ENCODE results near the gene SIX4.
"Not testable (repeated sequence)": the region's sequence is repeated elsewhere in the genome, so short reads cannot be mapped to it uniquely, and the experiment has no call there.

Gene SIX4

DNA sequence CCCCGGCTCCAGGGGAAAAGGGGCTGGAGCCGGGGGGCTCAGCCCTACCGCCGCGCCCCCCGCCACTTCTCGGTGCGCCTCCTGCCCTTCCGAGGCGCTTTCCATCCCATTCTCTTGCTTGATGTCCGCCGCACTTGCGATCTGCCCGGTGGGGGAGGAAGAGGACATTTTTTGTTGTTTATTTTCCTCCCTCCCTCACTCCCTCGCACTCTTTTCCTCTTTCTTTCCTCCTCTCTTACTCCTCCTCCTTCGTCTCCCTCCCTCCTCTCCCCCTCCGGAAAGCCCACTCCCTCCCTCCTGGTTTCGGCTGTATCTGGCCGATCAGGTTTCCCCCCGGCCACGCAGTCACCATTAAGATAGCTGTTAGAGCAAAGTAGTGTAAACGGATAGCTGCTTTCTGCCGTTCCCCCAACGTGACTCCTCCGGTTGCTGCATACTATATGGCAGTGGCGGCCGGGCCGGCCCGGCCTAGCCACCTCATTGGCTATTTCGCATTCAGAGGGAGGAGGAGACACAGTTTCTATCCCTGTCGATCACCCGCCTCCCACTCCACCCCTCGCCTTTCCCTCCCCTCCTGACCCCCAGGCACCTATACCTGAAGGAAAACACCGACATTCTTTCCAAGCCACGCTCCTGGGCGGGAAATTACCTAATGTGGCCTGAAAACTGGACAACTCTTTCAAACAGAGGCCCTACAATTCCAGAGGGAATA, at the start of gene SIX4:
Gene SIX4 (minus strand): TSS at position 445 of the 712 bp plus-strand sequence. CDS start 277 bp downstream, at position 168.
- DNase-seq, result peak; percentile 86

DNA sequence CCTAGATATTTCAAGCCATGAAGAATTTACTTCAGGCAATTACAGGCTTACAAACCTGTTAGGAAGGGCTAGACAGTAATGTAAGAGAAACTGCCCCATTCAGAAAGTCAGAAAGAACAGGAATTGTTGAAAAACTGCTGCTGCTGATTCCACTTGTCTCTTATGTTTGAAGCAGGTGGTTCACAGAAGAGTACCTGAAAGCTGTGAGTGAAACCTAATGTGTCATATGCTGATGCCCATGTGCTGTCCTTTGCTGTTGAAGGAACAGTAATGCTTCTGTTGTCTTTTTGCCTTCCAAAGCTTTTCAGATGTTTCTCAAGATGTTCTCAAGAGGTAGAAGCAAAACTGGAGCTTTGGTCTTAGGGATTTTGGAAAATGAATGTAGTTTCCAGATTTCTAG, 49.4 kb upstream of the SIX4 start:
- no peak for DNase-seq

DNA sequence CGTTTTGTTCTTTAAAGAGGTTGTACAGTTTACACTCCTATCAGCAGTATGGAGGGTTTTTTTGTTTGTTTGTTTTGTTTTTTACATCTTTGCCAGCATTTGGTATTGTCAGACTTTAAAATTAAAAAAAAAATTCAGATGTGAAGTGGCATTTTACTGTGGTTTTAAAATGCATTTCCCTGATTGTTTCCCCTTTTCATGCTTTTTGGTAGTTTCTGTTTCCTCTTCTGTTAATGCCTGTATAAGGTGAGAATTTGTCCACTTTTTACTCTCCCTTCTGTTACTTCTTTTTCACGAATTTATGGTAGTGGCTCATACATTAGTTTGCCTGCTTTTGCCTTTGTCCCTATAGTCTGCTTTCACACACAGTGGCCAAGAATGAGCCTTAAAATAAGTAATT, 47.0 kb upstream of the SIX4 start:
- no peak for DNase-seq

DNA sequence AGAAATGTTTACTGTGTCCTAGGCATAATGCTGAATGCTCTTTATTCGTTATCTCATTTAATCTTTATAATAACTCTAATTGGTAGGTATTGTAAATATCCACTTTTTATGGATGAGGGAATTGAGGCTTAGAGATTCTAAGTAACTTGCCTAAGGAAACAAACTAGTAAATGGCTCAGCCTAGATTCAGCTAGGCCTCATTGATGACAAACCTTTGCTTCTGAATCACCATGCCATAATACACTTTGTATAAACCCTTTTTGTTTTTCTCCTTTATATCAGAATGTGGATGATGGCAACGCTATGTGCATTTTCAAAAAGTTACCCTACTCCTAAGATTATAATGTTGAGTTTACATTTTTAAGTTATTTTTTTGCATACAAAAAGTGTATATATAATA, 44.5 kb upstream of the SIX4 start:
- no peak for DNase-seq

DNA sequence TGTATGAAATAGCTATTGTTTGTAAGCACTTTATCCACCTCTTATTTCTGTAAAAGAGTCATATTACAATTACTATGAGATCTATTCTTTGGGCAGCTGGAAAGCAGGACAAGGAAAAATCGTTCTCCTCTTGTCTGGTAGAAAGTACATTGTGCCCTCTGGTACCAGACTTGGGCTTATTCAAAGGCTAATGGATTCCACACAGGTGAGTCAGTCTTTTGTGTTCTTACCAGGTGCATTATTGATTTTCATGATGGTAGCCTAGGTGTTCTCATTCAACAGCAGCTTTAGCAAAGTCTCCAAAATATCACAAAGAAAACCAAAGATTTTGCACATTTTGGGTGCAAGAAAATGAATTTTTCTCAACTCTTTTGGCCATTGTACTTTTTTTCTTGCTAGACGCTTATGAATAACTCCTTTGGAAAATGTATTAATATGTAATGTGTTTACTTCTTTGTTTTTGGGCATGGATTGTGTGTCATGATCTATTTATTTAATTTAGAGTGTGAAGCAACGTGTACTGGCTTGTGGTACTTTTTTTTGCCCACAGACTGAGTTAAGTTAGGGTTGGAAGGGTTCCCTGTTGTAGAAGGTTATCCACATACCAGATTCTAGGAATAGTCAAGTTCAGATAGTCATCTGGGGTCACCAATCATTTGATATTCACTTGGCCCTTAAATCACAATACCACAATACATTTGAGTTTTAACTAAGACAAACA, 36.7 kb upstream of the SIX4 start:
- no peak for DNase-seq

DNA sequence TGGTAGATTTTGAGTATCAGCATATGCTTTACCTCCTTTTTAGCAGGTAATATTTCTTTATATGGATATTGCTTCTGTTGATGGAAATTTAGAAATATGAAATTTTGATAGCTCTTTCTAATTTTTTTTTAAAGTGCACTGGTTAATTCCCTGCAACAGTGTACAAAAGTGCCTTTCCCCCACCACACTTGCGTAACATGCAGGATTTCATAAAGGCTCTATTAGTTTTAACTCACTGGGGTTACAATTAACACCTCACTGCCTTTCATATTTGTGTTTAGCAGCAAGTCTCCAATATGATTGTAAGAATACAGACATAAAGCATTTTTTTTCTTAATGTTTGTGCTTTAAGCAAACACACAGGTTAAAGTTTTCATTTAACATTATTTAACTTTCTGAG, 36.1 kb upstream of the SIX4 start:
- no peak for DNase-seq

DNA sequence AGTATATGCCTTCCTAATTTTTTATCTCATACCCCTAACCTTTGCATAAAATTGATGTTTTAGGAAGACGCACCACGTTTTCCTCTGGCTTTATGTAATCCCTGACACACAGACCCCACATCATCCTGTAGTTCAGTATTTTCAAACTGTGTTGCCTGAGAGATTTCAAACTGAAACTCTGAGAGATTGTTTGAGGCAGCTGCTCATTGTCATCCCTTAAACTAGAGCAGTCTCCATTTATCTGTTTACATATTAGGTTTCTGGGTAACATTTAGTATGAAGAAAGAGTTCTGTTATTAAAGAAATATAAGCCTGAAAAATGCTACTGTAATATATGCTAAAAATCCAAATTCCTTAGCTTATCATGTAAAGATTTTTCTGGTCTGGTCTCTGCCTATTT, 34.7 kb upstream of the SIX4 start:
- peak; percentile 10 for DNase-seq

DNA sequence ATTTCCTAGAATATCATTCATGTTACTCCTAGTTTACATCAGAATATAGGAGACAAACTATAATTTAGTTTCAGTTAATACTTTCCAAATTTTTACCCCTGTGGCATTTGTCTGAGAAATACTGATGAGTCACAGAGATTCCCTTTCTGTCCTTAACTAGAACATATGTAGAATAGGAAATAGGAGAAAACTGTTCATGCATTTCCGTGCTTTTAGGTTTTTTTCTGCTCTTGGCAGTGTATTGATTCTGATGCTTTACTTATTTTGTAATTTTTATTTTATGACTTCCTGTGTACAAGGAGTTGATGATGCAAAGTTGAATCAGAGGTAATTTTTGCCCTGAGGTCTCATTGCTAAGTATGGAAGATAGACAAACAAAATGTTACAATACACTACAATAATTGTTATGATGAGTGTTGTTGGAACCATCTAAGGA, 33.4 kb upstream of the SIX4 start:
- no peak for DNase-seq

DNA sequence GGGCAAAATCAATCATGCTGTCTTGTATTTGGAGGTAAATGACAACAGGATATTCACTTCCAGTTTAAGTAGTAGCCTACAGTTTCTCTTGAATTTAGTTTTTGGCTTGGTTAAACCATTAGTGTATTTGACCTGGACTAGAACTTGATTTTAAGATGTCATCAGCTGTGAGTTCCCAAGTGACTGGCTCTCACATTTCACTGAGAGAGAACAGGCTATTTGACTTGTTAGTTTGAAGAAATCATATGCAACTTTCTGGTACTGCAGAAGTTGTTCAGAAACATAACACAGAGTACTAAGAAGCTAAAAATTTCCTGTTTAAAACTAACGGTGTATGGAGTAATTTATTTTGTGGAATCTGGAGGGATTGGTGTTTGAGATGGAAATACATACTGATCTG, 32.7 kb upstream of the SIX4 start:
- DNase-seq, result no peak

DNA sequence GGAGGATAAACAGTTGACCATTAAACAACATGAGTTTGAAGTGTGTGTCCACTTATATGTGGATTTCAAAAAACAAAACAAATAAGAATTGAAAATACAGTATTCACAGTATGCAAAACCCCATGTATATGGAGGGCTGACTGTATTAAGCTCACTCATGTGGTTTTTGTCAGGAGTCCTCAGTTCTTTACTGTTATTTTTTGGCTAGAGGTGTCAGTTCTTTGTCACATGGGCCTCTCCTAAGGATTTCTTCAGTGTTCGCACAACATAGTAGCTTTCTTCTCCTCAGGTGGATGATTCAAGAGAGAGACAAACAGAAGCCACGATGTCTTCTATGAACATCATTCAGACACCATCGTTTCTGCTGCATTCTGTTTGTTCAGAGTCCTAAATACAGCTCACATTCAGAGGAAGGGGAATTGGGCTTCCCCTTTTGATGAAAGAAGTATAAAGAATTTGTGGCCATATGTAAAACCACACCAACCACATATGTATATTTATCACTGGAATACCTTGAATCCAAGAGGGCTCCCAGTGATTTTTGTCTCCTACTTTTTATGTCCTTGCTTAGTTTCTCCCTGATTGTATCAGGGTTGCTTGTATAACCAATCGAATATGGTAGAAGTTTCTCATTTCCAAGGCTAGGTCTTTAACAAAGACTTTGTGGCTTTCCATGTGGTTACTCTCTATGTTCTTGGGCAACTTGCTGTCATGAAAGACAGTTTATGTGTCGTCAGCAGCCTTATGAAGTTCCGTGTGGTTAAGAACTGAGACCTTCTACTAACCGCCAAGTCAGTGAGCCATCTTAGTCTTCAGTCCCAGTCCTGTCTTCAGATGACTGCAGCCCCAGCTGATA, 29.3 kb upstream of the SIX4 start:
- DNase-seq, result no peak

DNA sequence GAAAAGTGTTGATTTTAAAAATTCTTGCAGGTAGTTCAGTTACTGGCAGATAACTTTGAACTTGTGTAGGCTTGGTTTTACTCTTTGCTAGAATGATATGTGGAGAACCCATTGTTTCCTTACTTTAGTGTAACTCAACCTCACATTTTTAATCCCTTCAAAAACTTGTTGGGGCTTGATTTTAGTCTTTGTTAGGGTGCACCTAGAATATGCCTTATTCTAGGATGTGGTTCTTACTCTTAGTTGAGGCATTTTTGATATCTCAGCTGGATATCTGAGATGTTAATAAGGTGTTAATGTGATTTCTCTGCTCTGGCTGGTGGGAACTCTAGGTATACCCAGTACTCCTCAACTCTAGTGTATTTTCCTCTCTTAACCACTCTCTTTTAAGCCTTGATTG, 20.4 kb upstream of the SIX4 start:
- no peak for DNase-seq

DNA sequence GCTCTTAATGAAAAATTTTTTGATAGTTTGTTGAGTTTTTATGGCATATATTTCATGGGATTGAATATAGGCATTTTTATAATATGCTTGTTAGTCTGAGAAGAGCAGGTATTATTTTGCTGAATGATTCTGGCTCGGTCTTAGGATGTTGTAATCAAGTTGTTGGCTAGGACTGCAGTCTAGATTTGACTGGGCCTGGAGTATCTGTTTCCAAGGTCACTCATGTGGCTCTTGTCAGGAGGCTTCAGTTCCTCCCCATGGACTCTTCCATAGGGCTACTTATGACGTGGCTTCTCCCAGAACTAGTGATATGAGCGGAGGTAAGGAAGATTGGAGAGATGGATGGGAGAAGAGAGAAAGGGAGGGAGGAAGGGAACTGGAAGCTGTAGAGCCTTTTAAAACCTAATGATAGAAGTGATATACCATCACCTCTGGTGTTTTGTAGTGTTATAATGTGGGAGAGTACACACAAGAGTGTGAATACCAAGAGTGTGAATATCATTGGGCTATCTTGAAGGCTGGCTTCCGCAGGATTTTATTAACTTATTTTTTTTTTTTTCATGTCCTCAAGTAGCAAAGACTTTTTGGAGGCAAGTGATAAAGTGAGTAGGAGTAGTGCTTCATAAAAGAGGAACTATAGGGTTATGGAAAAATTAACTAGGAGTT, 14.8 kb upstream of the SIX4 start:
- no peak for DNase-seq

DNA sequence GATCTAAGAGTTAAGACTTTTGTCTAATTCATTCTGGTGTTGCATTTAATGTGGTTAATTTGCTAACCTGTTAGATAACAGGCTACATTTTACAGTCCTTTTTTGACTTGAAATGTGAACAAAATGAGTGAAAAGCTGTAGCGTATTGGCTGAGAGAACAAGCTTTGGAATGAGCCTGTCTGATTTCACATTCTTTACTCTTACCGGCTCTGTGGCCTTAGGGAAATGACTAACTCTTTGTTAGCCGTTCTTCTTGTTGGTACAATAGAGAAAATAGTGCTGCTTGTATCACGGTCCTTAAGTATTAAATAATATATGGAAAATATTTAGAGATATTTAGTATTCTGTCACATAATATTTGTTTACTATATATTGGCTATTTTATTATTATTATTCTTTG, 12.3 kb upstream of the SIX4 start:
- no peak for DNase-seq

DNA sequence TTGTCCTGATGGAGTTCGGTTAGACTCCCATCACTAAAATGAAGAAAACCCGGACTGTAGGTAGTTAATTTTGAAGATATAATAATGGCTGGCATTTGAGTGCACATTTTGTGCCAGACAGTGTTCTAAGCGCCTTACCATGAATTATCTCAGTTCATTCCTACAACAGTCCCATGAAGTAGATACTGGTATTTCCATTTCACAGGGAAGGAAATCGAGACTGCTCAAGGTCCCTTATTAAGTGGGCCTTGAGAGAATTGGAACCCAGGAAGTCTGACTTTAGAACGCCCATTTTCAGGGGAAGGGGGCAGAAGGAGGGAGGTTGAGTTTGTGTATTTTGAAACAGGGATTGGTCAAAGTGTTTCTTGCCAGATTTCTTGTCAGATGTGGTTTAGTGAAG, 11.3 kb upstream of the SIX4 start:
- no peak for DNase-seq

DNA sequence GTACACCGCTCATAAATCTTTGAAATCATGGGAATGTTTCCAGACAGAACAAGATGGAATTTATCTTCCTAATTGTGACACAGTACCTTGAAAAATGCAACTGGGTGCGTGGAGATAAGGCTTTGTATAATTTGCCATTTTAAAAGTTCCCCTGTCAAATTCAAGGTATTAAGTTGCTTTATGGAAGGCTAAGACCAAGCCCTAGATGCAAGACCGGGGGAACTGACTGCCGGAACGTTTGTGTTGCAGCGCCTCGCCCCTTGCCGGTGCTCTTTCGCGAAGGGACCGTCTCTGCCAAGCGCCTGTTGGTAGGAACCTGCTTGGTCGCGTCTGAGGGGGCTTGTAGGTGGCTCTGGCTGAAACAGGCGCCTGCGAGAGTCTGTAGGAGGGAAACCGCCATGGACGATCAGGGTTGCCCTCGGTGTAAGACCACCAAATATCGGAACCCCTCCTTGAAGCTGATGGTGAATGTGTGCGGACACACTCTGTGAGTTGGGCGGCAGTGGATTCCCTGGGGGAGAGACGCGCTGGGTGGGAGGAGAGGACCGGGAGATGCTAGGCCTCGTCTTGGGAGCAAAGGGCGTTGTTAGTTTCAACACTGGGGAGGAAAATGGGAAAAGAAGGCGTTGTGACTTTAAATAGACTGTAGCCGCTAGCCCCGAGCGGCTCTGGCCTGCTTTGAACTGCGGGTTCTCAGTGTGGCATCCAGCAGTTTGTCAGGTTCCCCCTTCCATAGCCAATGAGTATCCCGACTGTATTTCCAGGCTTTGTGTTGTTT, 10.5 kb upstream of the SIX4 start, which contains the start of gene MNAT1:
Gene MNAT1 (plus strand): TSS at position 297 of the 778 bp plus-strand sequence. CDS start 102 bp downstream, at position 399.
- peak; percentile 87 for DNase-seq

DNA sequence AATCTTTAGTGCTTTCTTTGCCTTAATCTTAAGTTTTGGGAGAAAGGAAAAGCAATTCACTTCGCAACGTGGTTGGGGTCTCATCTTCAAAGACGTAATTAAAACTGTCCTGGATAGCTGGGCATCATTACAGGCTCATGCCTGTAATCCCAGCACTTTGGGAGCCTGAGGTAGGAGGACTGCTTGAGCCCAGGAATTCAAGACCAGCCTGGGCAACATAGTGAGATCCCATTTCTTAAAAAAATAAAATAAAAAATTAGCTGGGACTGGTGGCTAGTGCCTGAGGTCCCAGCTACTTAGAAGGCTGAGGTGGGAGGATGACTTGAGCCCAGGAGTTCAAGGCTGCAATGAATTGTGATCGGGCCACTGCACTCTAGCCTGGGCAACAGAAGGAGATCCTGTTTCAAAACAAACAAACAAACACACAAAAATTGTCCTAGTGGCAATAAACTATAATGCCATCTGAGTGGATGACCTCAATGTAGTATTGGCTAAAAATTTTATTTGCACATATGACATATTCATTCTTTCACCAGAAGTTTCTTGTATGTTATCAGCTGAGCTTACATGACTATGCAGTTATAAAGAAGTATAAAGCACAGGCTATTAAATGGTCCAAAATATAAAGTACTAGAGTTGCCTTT, 8.8 kb upstream of the SIX4 start:
- DNase-seq, result no peak

DNA sequence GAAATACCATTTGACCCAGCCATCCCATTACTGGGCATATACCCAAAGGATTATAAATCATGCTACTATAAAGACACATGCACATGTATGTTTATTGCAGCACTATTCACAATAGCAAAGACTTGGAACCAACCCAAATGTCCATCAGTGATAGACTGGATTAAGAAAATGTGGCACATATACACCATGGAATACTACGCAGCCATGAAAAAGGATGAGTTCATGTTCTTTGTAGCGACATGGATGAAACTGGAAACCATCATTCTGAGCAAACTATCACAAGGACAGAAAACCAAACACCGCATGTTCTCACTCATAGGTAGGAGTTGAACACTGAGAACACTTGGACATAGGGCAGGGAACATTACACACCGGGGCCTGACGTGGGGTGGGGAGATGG, 7.1 kb upstream of the SIX4 start:
- not testable (repeated sequence) for DNase-seq

DNA sequence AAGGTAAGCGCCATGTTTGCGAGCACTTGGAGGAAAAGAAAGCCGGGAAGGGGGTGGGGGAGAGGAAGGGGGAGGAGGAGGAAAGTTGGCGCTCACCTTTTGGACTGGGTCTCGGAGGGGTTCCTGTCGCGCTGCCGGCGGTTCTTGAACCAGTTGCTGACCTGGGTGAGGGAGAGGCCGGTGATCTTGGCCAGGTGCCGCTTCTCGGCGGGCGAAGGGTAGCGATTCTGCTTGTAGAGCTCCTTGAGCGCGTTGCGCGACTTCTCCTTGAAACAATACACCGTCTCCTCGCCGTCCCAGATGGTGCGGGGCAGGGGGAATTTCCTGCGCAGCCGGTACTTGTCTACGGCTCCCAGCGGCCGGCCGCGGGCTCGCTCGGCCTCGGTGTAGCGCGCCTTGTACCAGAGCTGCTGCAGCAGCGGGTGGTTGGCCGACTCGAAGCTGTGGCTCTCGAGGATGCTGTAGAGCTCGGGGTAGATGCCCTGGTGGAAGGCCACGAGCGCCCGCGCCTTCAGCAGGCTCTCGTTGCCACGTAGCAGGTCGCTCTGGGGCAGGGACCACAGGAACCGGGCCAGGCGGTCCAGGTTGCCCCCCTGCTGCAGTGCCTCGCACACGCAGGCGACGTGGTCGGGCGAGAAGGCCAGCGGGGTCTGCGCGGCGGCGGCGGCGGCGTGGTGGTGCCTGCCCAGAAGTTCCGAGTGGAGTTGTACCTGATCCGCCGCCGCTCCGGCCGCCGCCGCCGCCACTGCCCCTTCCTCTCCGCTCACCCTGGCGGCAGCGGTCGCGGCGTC, 840 bp downstream of the SIX4 start:
- DNase-seq, result peak; percentile 52

DNA sequence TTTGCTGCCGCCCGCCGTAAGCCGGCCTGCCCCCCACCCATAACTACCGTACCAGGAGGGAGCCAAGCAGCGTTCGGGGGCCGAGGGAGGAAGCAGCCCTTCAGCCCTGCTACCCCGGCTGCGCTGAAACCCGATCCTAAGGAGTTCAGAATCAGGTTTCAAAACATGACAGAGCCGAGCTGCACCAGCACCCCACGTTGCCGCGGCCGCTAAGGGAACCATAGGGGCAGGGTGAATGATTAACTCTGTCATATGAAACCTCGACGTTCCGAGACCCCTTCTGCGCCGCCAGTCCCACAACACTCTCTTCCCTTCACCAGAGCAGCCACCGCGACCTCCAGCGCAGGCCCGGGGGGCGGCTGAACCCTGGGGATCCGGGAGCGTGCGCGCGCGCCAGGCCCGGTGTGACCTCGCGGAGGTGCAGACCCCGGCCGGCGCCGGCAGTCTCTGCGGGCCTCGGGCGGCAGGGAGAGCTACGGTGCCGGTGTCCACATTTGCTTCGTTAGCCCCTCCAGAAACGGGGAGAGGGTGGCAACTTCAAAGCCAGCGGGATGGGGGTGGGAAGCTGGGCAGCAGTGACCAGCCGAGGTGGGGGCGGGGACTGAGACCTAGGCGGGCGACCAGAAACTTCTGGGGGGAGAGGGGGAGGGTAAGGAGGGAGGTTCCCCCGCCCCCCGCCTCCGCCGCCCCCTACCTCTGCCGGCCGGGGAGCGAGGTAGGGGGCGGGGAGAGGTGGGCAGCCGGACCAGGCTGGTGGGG, 1.6 kb downstream of the SIX4 start:
- peak; percentile 81 for DNase-seq

DNA sequence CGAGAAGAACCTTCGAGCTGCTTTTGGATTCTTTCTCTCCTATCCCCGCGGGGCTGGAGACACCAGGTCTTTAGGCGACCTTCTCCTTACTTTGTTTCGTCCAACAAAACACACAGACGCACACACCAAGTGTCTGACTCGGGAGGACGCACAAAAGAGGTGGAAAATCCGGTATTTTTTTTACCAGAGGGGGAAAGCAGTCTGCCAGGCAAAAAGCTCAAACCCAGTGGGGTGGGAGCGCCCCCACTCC, 2.1 kb downstream of the SIX4 start:
- no peak for DNase-seq

Measured in NCI-H2171 (cell line).